Upper lobe of left lung (tissue), 4 donors: ENCODE measurements around the gene ZSCAN9.

ENCODE experiments used
- EP300 ChIP-seq, 4 donors: sonication (generic); formaldehyde crosslinking; IDR thresholded peaks; one replicate each; pipeline ENCODE4 v1.5.1; 2017; ENCODE audit warnings: antibody characterized with exemption in 4 of 4, control low read depth in 2 of 4
- POLR2A ChIP-seq, 4 donors: fragments of 450-650 bp; IDR thresholded peaks; one replicate each; pipeline ENCODE4 v1.5.1; 2016 to 2017; ENCODE audit warnings: antibody characterized with exemption in 4 of 4, mild to moderate bottlenecking in 2 of 4
- POLR2AphosphoS5 ChIP-seq, 2 donors: sonication (generic); formaldehyde crosslinking; IDR thresholded peaks; one replicate each; pipeline ENCODE4 v1.5.1; 2017; ENCODE audit warnings: antibody characterized with exemption in 2 of 2
- TF ChIP-seq, protein P1 (sequence below), 6 experiments: fragments of 450-650 bp in 4 of 6; fragments of 200-600 bp in 2 of 6; sonication (generic) in 2 of 6; IDR thresholded peaks; one replicate each; pipeline ENCODE4 v1.5.1; 2016 to 2019; ENCODE audit warnings: antibody characterized with exemption in 6 of 6

DNA sequence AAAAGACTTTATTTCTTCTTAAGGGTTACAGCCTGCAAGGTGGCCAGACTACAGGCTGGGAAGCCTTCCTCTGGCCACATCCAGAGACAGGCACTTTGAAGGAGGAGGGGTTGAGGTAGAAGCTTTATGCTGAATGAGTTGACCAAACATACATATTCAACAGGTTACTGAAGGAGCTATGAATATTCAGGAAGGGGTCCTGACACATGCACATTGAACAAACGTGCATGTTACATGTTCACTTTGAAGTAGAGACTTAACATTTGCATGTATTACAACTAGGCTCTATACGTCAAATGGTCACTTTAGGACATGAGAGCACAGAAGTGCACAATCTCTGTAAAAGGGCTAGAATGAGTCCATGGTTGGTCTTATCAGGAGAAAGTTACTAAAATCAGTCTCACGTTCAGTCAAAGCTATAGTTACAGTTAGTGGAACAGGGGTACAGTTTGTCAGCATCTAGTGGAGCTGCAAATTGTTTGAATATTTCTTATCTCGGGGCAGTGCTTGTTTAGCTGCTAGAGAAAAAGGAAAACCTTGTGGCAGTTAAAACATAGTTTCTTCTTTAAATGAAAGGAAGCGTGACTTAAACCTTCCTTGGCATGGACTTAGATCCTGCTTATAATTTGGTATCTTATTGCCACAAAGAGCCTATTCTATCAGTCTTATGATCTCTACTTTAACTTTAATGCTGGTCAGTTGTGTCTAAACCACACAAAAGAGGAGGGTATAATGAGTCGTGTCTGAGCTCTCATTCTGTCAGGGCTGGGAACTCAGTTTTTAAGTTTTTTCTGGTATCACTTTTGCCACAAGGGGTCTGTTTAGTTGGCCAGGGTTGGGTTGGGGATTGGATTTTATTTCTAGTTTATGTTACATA lies 4.6 kb upstream of the ZSCAN9 start:
- TF ChIP-seq, protein P1, sequence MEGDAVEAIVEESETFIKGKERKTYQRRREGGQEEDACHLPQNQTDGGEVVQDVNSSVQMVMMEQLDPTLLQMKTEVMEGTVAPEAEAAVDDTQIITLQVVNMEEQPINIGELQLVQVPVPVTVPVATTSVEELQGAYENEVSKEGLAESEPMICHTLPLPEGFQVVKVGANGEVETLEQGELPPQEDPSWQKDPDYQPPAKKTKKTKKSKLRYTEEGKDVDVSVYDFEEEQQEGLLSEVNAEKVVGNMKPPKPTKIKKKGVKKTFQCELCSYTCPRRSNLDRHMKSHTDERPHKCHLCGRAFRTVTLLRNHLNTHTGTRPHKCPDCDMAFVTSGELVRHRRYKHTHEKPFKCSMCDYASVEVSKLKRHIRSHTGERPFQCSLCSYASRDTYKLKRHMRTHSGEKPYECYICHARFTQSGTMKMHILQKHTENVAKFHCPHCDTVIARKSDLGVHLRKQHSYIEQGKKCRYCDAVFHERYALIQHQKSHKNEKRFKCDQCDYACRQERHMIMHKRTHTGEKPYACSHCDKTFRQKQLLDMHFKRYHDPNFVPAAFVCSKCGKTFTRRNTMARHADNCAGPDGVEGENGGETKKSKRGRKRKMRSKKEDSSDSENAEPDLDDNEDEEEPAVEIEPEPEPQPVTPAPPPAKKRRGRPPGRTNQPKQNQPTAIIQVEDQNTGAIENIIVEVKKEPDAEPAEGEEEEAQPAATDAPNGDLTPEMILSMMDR (IDR thresholded peaks at IDR 0.05) = no peak
- no peak for TF ChIP-seq POLR2A (IDR thresholded peaks at IDR 0.05)
- TF ChIP-seq EP300 (IDR thresholded peaks at IDR 0.05) = no peak
- no peak for TF ChIP-seq POLR2AphosphoS5 (IDR thresholded peaks at IDR 0.05)
